ENCODE results near the gene CNTN2. TPM values are rescaled to one million over a fixed set of nuclear protein-coding genes. Genes with fewer than 3 reads are reported as not detected.
A peak's percentile ranks its signal among the peaks of the same experiment; 100 is the strongest.

Gene CNTN2
- under 0.01 TPM in 1 of 2 replicates, not detected in the other for total RNA-seq

- no peak for DNase-seq (ENCODE audit: insufficient read length, low spot score, missing footprints)
- H2AFZ ChIP-seq (ENCODE audit: low read length), result no peak within 1 kb of the TSS
- no peaks in the 10 kb centered on the region for H3K4me1 ChIP-seq (ENCODE audit: insufficient read depth, low read length)
- no peak within 1 kb of the TSS for H3K27ac ChIP-seq (ENCODE audit: low read depth, low read length)
- H3K4me2 ChIP-seq (ENCODE audit: insufficient read depth, low read length), result no peak within 1 kb of the TSS
- no peaks in the 10 kb centered on the region for H4K20me1 ChIP-seq (ENCODE audit: insufficient read depth, low read length)
- H3K4me3 ChIP-seq (ENCODE audit: insufficient read depth, low read length), result no peak within 1 kb of the TSS
- H3K36me3 ChIP-seq (ENCODE audit: insufficient read depth, low read length), result no peaks in the 10 kb centered on the region
- H3K9me3 ChIP-seq (ENCODE audit: low read depth, low read length), result no peaks in the 10 kb centered on the region
- H3K27me3 ChIP-seq (ENCODE audit: insufficient read depth, low read length), result peaks cover 59% of the 10 kb centered on the region
- no peak for TF ChIP-seq CTCF (IDR thresholded peaks at IDR 0.05; ENCODE audit: extremely low read depth, low read depth, low read length)
- H3K79me2 ChIP-seq (ENCODE audit: insufficient read depth, low read length), result no peaks in the 10 kb centered on the region
These were observed at the start of gene CNTN2 for GRCh38 chr1:205042911-205043806. Gene CNTN2 (plus strand): TSS chr1:205043212. CDS start chr1:205053186, 9,974 bp downstream.

- H3K9me3 ChIP-seq (ENCODE audit: low read depth, low read length), result no peaks in the 10 kb centered on the region
- no peak for TF ChIP-seq CTCF (IDR thresholded peaks at IDR 0.05; ENCODE audit: extremely low read depth, low read depth, low read length)
- H3K27ac ChIP-seq (ENCODE audit: low read depth, low read length), result no peak overlapping the region
- no peak overlapping the region for H3K4me3 ChIP-seq (ENCODE audit: insufficient read depth, low read length)
- H3K4me1 ChIP-seq (ENCODE audit: insufficient read depth, low read length), result no peaks in the 10 kb centered on the region
- H3K36me3 ChIP-seq (ENCODE audit: insufficient read depth, low read length), result peaks cover 10% of the 10 kb centered on the region
- H4K20me1 ChIP-seq (ENCODE audit: insufficient read depth, low read length), result no peaks in the 10 kb centered on the region
- H3K79me2 ChIP-seq (ENCODE audit: insufficient read depth, low read length), result no peaks in the 10 kb centered on the region
- peak; percentile 70 for DNase-seq (ENCODE audit: insufficient read length, low spot score, missing footprints)
- no peak overlapping the region for H3K4me2 ChIP-seq (ENCODE audit: insufficient read depth, low read length)
- H2AFZ ChIP-seq (ENCODE audit: low read length), result no peak overlapping the region
- no peaks in the 10 kb centered on the region for H3K27me3 ChIP-seq (ENCODE audit: insufficient read depth, low read length)
These were observed 48.7 kb upstream of the CNTN2 start for GRCh38 chr1:204994086-204994862.

- Histone ChIP-seq H4K20me1 (ENCODE audit: insufficient read depth, low read length) (no peaks in the 10 kb centered on the region), H2AFZ (ENCODE audit: low read length) (no peak overlapping the region), H3K79me2 (ENCODE audit: insufficient read depth, low read length) (no peaks in the 10 kb centered on the region), H3K9me3 (ENCODE audit: low read depth, low read length) (no peaks in the 10 kb centered on the region), H3K4me1 (ENCODE audit: insufficient read depth, low read length) (no peaks in the 10 kb centered on the region), H3K4me3 (ENCODE audit: insufficient read depth, low read length) (no peak overlapping the region), H3K4me2 (ENCODE audit: insufficient read depth, low read length) (no peak overlapping the region), H3K27ac (ENCODE audit: low read depth, low read length) (no peak overlapping the region), H3K27me3 (ENCODE audit: insufficient read depth, low read length) (no peaks in the 10 kb centered on the region), H3K36me3 (ENCODE audit: insufficient read depth, low read length) (peaks cover 10% of the 10 kb centered on the region)
- peak; percentile 87 for DNase-seq (ENCODE audit: insufficient read length, low spot score, missing footprints)
- TF ChIP-seq CTCF (IDR thresholded peaks at IDR 0.05; ENCODE audit: extremely low read depth, low read depth, low read length), result no peak
These were observed 46.0 kb upstream of the CNTN2 start for GRCh38 chr1:204996981-204997380.
